HFFc6 (cell line): Measurements from ENCODE around the gene ZNF521. TPM values are rescaled to one million over a fixed set of nuclear protein-coding genes. Genes with fewer than 3 reads are reported as not detected.

Source experiments
- DNase-seq: peaks from one replicate; pipeline ENCODE4 v3.0.0-alpha.2; 2018
- H3K27ac Mint-ChIP-seq: 2 replicates; pipeline ENCODE4 v1.8.0; 2020; ENCODE audit warnings: mild to moderate bottlenecking, mixed read lengths
- H3K27me3 Mint-ChIP-seq: 2 replicates; pipeline ENCODE4 v1.8.0; 2021; ENCODE audit warnings: mild to moderate bottlenecking, moderate library complexity, mixed read lengths; ENCODE audit not compliant: insufficient read depth
- H3K36me3 Mint-ChIP-seq: 2 replicates; pipeline ENCODE4 v1.8.0; 2021; ENCODE audit warnings: low read depth, mixed read lengths
- H3K4me1 Mint-ChIP-seq: 2 replicates; pipeline ENCODE4 v1.8.0; 2020; ENCODE audit warnings: low read depth, mixed read lengths
- H3K4me3 Mint-ChIP-seq: 2 replicates; pipeline ENCODE4 v1.8.0; 2020; ENCODE audit warnings: mild to moderate bottlenecking, moderate library complexity, mixed read lengths
- H3K9me3 Mint-ChIP-seq: 2 replicates; pipeline ENCODE4 v1.8.0; 2020; ENCODE audit warnings: mild to moderate bottlenecking, mixed read lengths
- CTCF ChIP-seq: fragments of 200-600 bp; sonication (generic); IDR thresholded peaks from 2 replicates; pipeline ENCODE4 v1.5.0; 2021; ENCODE audit warnings: antibody characterized with exemption, mild to moderate bottlenecking
- total RNA-seq, 6 experiments: library from RNA; stranded (reverse); fragmentation: NEBNext Ultra II Directional; extraction: Animal tissue kit (Norgen Biotek cat#: 25700); gene quantifications; 2 replicates in 1 of 6; 3 replicates in 5 of 6; pipeline ENCODE4 v1.2.3, GENCODE V29; 2021

Gene ZNF521
- total RNA-seq, 6 experiments from 2014 or later, result 0.27 to 5.3 (median 0.84) TPM

GRCh38 chr18:25279961-25280360, 72.0 kb downstream of the ZNF521 start:
- H3K4me1 Mint-ChIP-seq, result peaks cover 22% of the 10 kb centered on the region; the same call in 1 of the 2 replicates
- no peak for DNase-seq
- TF ChIP-seq CTCF, result no peak
- no peak overlapping the region for H3K27ac Mint-ChIP-seq
- no peaks in the 10 kb centered on the region; the same call in 1 of the 2 replicates for H3K9me3 Mint-ChIP-seq
- peaks cover 2% of the 10 kb centered on the region; the same call in 1 of the 2 replicates for H3K27me3 Mint-ChIP-seq
- H3K36me3 Mint-ChIP-seq, result no peaks in the 10 kb centered on the region
- no peak overlapping the region; the same call in 1 of the 2 replicates for H3K4me3 Mint-ChIP-seq

GRCh38 chr18:25279556-25279955, 72.4 kb downstream of the ZNF521 start:
- Mint-ChIP-seq H3K36me3 (no peaks in the 10 kb centered on the region), H3K4me3 (0 out of 2 replicates have a peak overlapping the region, but pooled peaks have one; percentile 3), H3K4me1 (peaks cover 22% of the 10 kb centered on the region; the same call in 1 of the 2 replicates), H3K27ac (no peak overlapping the region), H3K9me3 (no peaks in the 10 kb centered on the region; the same call in 1 of the 2 replicates), H3K27me3 (peaks cover 2% of the 10 kb centered on the region; the same call in 1 of the 2 replicates)
- no peak for TF ChIP-seq CTCF
- no peak for DNase-seq

GRCh38 chr18:25279133-25279532, 72.8 kb downstream of the ZNF521 start:
- peak; percentile 19 for DNase-seq
- Mint-ChIP-seq H3K9me3 (no peaks in the 10 kb centered on the region; the same call in 1 of the 2 replicates), H3K4me3 (peak overlapping the region; percentile 3; the same call in 1 of the 2 replicates), H3K36me3 (no peaks in the 10 kb centered on the region), H3K27ac (no peak overlapping the region), H3K27me3 (peaks cover 2% of the 10 kb centered on the region; the same call in 1 of the 2 replicates), H3K4me1 (peaks cover 22% of the 10 kb centered on the region; the same call in 1 of the 2 replicates)
- TF ChIP-seq CTCF, result no peak

- no peak for DNase-seq
- H3K27me3 Mint-ChIP-seq, result peaks cover 2% of the 10 kb centered on the region; the same call in 1 of the 2 replicates
- peaks cover 22% of the 10 kb centered on the region; the same call in 1 of the 2 replicates for H3K4me1 Mint-ChIP-seq
- no peak for TF ChIP-seq CTCF
- no peaks in the 10 kb centered on the region for H3K36me3 Mint-ChIP-seq
- no peaks in the 10 kb centered on the region; the same call in 1 of the 2 replicates for H3K9me3 Mint-ChIP-seq
- H3K27ac Mint-ChIP-seq, result no peak overlapping the region
- H3K4me3 Mint-ChIP-seq, result no peak overlapping the region
These were observed 73.6 kb downstream of the ZNF521 start for GRCh38 chr18:25278394-25278793.

- no peaks in the 10 kb centered on the region for H3K9me3 Mint-ChIP-seq
- H3K4me3 Mint-ChIP-seq, result no peak overlapping the region
- peaks cover 2% of the 10 kb centered on the region; the same call in 1 of the 2 replicates for H3K27me3 Mint-ChIP-seq
- no peak for TF ChIP-seq CTCF
- peaks cover 22% of the 10 kb centered on the region; the same call in 1 of the 2 replicates for H3K4me1 Mint-ChIP-seq
- DNase-seq, result no peak
- no peak overlapping the region for H3K27ac Mint-ChIP-seq
- H3K36me3 Mint-ChIP-seq, result no peaks in the 10 kb centered on the region
These were observed 76.5 kb downstream of the ZNF521 start for GRCh38 chr18:25275412-25276001.
